Measurements from ENCODE around the gene ZNF543. TPM values are rescaled to one million over a fixed set of nuclear protein-coding genes. Genes with fewer than 3 reads are reported as not detected.

The ZNF543 gene
- total and polyA plus RNA-seq, 2 of the 13 experiments (the other 11 are each of a cell fraction or from before 2014, with no cell fraction given) = 2.1 to 8.9 TPM

DNA sequence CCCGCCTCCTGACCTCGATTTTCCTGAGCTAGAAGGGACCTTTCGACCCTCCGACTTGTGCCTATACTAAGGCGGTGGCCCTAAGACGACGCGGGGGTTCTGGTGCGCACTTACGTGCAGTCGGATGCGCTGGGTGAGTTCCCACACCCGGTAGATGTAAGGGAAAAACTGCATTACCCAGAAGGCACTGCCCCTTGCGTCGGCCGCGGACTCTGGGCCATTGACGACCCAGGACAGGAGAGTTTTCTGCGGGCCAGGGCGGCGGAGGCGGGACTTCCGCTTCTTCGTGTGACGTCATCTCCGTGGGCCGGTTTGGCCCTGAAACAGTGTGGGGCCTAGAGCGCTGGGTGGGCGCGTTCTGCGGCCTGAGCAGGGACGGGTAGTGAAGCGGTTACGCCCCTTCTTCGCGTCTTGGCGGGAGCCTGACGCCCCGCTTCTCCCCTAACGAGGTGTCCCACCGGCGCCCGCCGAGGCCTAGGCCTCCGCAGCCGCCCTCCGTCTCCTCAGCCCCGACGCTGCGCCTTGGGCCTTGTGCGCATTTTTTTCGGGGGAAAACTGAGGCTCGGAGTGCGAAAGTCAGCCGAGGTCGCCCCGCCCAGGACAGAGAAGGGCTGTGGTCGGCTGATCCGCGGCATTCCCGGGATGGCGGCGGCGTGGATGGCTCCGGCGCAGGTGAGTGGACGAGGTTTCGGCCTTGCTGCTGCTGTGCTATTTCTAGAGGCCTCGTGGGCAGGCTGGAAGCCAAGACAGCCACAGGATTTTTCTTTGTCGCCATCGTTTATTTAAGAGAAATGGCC is 39.9 kb upstream of the ZNF543 start, which contains the start of gene ZNF460 (continued):
- TF ChIP-seq ZNF672 (CRISPR knock-in tag; IDR thresholded peaks at IDR 0.05) = no peak
- no peak for TF ChIP-seq ZNF83 (CRISPR knock-in tag; IDR thresholded peaks at IDR 0.05; ENCODE audit: borderline replicate concordance)
- TF ChIP-seq HNF4A (CRISPR knock-in tag; IDR thresholded peaks at IDR 0.05) = peak; percentile 63
- TF ChIP-seq, protein P1, sequence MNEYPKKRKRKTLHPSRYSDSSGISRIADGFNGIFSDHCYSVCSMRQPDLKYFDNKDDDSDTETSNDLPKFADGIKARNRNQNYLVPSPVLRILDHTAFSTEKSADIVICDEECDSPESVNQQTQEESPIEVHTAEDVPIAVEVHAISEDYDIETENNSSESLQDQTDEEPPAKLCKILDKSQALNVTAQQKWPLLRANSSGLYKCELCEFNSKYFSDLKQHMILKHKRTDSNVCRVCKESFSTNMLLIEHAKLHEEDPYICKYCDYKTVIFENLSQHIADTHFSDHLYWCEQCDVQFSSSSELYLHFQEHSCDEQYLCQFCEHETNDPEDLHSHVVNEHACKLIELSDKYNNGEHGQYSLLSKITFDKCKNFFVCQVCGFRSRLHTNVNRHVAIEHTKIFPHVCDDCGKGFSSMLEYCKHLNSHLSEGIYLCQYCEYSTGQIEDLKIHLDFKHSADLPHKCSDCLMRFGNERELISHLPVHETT (CRISPR knock-in tag; conservative IDR thresholded peaks at IDR 0.05) = no peak
- peak; percentile 70; the same call in 1 of the 2 replicates for TF ChIP-seq SIN3A (IDR thresholded peaks at IDR 0.05; ENCODE audit: borderline replicate concordance, low read depth, low read length)
- no peak for TF ChIP-seq SNRNP70 (IDR thresholded peaks at IDR 0.05; ENCODE audit: low read depth, low read length)
- TF ChIP-seq, protein P2, sequence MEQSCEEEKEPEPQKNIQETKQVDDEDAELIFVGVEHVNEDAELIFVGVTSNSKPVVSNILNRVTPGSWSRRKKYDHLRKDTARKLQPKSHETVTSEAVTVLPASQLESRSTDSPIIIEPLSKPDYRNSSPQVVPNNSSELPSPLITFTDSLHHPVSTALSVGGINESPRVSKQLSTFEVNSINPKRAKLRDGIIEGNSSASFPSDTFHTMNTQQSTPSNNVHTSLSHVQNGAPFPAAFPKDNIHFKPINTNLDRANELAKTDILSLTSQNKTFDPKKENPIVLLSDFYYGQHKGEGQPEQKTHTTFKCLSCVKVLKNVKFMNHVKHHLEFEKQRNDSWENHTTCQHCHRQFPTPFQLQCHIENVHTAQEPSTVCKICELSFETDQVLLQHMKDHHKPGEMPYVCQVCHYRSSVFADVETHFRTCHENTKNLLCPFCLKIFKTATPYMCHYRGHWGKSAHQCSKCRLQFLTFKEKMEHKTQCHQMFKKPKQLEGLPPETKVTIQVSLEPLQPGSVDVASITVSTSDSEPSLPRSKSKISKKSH (CRISPR knock-in tag; IDR thresholded peaks at IDR 0.05; ENCODE audit: borderline replicate concordance) = peak; percentile 32; the same call in 1 of the 2 replicates
- TF ChIP-seq, protein P3, sequence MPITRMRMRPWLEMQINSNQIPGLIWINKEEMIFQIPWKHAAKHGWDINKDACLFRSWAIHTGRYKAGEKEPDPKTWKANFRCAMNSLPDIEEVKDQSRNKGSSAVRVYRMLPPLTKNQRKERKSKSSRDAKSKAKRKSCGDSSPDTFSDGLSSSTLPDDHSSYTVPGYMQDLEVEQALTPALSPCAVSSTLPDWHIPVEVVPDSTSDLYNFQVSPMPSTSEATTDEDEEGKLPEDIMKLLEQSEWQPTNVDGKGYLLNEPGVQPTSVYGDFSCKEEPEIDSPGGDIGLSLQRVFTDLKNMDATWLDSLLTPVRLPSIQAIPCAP (CRISPR knock-in tag; IDR thresholded peaks at IDR 0.05; ENCODE audit: low read depth) = no peak
- peak; percentile 45; the same call in 1 of the 2 replicates for TF ChIP-seq ZBTB42 (CRISPR knock-in tag; IDR thresholded peaks at IDR 0.05)
- TF ChIP-seq CAMTA2 (CRISPR knock-in tag; IDR thresholded peaks at IDR 0.05; ENCODE audit: borderline replicate concordance) = no peak; the same call in 1 of the 2 replicates
- TF ChIP-seq, protein P4, sequence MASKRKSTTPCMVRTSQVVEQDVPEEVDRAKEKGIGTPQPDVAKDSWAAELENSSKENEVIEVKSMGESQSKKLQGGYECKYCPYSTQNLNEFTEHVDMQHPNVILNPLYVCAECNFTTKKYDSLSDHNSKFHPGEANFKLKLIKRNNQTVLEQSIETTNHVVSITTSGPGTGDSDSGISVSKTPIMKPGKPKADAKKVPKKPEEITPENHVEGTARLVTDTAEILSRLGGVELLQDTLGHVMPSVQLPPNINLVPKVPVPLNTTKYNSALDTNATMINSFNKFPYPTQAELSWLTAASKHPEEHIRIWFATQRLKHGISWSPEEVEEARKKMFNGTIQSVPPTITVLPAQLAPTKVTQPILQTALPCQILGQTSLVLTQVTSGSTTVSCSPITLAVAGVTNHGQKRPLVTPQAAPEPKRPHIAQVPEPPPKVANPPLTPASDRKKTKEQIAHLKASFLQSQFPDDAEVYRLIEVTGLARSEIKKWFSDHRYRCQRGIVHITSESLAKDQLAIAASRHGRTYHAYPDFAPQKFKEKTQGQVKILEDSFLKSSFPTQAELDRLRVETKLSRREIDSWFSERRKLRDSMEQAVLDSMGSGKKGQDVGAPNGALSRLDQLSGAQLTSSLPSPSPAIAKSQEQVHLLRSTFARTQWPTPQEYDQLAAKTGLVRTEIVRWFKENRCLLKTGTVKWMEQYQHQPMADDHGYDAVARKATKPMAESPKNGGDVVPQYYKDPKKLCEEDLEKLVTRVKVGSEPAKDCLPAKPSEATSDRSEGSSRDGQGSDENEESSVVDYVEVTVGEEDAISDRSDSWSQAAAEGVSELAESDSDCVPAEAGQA (IDR thresholded peaks at IDR 0.05; ENCODE audit: low read depth) = peak; percentile 83
- TF ChIP-seq, protein P4 (CRISPR knock-in tag; IDR thresholded peaks at IDR 0.05; ENCODE audit: borderline replicate concordance) = no peak; the same call in none of the 2 replicates
- TF ChIP-seq ZMYM3 (CRISPR knock-in tag; IDR thresholded peaks at IDR 0.05) = no peak
- no peak for TF ChIP-seq HNRNPK (IDR thresholded peaks at IDR 0.05; ENCODE audit: low read depth, low read length, poor library complexity, severe bottlenecking)
- no peak for TF ChIP-seq MBNL3 (CRISPR knock-in tag; conservative IDR thresholded peaks at IDR 0.05)
- no peak; the same call in none of the 2 replicates for TF ChIP-seq ZNF446 (CRISPR knock-in tag; IDR thresholded peaks at IDR 0.05)
- no peak; the same call in 1 of the 2 replicates for TF ChIP-seq SP5 (CRISPR knock-in tag; IDR thresholded peaks at IDR 0.05; ENCODE audit: borderline replicate concordance, low read depth)
- peak; percentile 26; the same call in 1 of the 2 replicates for TF ChIP-seq GFI1 (CRISPR knock-in tag; IDR thresholded peaks at IDR 0.05; ENCODE audit: borderline replicate concordance)
